ENCODE data around the gene GRHL1.

The GRHL1 gene

DNA sequence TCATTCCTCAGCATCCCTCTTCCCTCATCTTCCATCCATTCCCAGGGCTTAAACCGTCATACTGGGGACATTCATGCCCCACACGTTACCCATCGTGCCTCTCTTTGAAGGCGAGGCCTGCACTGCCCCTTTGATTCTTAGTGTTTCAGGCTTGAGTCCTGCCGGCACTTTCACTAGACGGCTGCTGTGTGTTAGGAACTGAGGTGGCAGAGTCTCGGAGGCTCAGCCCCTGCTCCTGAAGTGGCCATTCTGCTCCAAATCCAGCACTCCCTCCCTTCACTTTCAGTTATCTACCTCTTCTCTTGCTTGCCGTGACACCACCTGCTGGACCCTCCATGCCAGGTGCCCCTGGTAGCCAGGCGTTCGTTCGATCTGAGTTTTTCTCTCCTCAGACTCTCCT, 43.0 kb downstream of the GRHL1 start:
- no peak for DNase-seq (ENCODE audit: low read depth)

DNA sequence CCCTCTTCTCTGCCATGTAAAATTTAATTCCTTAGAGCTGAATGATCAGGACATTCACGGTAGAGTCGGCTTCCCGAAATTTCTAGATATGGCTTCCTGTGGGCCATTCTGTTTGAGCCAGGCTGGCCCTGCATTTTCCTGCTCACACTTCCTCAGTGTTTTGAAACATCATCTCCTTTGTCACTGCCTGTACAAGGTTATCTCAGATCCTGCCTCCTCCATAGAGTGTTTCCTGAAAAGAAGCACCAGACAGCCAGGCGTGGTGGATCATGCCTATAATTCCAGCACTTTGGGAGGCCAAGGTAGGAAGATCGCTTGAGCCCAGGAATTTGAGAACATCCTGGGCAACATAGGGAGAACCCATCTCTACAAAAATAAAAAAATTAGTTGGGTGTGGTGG, 43.6 kb downstream of the GRHL1 start:
- no peak for DNase-seq (ENCODE audit: low read depth)

DNA sequence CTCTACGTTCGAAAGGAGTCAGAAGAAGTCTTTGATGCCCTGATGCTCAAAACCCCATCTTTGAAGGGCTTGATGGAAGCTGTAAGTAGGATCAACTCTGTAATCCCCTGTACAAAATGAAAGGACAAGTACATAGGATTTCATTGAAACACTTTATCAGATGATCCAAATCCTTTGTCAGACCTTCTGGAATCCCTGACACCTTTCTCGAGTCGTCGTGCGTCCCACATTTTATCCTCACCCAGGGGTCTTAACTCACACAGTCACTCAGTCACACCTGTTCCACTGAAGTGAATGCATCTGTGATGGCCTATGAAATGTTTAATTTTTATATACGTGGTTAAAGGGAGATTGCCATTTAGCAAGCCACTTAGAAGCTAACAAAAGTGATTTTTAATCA, 44.8 kb downstream of the GRHL1 start:
- DNase-seq (ENCODE audit: low read depth) = no peak

DNA sequence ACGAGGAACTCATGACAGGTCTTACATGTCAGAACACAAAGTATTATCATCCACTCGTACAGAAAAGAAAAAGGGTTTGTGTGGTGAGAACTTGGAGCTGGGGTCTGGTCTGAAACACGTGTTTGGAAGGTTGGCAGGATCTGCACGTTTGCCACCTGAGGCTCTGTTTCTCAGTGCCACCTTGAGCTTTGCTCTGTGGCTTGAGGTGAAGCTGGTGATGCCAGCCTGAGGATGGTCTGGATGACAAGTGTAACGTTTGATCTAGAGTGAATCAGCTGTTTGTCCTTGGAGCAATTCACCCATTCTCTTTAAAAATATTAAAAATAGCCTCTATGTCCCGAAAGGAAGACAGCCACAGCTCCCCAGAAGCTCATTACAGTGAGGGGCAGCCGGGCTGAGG, 46.4 kb downstream of the GRHL1 start:
- DNase-seq (ENCODE audit: low read depth) = no peak

DNA sequence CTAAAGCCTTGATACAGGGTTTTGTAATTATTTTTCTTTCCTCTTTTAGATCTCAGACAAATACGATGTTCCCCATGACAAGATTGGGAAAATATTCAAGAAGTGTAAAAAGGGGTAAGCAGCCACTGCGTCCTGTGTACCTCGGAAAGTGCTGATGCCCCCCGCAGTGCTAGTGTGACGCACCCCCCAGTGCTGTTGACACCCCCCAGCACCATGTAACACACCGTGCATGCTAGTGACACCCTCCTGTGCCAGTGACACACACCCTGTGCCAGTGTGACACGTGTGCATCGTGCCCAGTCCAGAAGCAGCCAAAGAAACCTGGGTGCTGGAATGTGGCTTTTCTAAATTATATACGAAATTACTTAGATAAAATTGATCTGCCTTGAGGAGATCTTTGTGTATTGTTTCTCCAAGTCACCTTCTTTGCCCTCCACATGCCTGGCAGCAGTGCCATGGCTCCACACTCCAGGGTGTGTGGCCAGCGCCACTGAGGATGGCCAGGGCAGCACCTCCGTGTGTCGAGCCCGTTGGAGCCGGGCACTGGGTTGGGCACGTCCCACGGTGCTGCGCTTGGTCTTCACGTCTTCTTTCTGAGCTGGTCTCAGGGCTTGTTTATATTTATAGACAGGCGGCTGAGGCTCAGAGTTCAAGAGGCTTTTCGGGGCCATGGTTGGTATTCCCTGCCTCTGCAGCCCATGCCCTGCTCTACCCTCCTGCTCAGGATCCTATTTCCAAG, 47.6 kb downstream of the GRHL1 start:
- no peak for DNase-seq (ENCODE audit: low read depth)

DNA sequence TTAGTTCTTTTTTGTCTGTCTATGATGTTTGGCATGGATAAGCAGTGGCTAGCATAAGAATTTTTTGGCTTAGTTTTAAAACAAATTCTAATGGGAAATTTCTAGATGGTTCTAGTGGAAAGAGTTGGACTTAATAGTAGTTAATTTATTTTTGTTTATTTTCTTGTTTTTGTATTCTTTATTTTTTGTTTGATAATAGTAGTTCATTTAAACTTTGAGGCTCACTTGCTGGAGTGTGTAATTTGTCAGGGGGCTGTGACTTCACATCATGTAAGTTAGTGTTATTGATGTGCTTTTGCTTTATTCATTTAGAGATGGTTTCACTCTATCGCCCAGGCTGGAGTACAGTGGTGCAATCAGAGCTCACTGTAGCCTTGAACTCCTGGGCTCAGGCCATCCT, 48.2 kb downstream of the GRHL1 start:
- no peak for DNase-seq (ENCODE audit: low read depth)

DNA sequence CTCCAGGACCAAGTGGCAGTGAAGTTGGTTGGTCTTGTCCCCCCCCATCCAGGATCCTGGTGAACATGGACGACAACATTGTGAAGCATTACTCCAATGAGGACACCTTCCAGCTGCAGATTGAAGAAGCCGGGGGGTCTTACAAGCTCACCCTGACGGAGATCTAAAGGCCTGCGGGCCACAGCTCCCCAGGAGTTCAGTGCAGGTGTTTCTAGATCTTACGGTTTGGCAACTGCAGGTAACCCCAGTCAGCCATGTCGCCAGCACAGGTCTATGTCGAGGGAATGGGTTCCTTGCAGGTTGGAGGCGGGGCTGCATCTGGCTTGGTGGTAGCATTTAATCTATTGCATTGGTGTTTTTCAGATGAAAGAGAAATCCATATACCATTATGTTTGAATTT, 49.0 kb downstream of the GRHL1 start:
- DNase-seq (ENCODE audit: low read depth) = no peak

DNA sequence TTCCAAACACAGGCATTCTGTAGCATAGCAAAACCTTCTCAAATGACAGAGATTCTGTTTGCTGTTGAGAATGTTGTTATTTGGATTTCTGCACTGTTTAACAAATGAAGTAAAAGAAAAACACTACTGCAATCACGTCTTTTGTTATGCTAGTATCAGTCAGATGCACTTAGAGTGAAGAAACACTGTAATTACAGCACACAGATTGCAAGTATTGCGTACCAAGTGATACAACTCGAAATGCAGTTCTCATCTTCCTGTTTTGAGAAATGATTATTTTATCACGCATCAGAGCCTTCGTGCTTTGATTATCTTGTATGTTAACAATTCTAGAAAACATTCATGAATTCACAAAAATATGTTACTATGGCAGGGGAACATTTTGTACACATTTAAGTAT, 50.1 kb downstream of the GRHL1 start:
- no peak for DNase-seq (ENCODE audit: low read depth)

DNA sequence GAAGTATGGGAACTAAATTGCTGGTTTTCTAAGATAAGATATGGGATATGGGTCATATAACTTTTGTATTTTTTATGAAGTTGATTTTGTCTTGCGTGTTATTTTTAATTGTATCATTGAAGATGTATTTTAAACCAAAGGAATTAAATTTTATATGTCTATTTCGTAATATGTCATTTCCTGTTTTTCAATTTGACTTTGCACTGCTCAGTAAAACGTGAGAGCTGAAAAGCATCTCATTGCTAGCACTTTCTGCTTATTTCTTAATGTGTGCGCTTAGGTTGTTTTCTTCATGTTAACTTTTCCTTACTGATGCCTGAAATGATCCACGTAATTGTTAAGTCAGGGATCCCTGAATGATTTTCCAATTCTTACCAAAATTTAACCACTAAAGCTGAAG, 50.6 kb downstream of the GRHL1 start:
- DNase-seq (ENCODE audit: low read depth) = no peak

DNA sequence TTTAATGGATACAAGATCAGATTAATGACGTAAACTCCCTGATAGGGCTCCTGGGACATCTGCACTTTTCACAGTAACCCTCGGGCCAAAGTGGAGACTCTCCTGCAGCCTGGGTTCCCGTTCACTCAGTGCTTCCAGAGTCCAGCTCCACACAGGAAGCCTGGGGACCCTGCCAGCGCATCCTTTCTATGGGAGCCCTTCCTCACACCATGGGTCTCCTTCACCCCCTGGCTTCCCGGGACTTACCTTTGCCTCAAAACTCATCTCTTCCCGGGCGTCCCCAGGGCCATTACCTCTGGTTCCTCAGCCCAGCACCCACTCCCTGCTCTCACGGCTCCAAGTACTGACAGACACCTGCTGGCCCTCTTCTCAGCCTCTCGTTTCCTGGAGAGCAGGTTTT, 51.2 kb downstream of the GRHL1 start:
- DNase-seq (ENCODE audit: low read depth) = no peak

DNA sequence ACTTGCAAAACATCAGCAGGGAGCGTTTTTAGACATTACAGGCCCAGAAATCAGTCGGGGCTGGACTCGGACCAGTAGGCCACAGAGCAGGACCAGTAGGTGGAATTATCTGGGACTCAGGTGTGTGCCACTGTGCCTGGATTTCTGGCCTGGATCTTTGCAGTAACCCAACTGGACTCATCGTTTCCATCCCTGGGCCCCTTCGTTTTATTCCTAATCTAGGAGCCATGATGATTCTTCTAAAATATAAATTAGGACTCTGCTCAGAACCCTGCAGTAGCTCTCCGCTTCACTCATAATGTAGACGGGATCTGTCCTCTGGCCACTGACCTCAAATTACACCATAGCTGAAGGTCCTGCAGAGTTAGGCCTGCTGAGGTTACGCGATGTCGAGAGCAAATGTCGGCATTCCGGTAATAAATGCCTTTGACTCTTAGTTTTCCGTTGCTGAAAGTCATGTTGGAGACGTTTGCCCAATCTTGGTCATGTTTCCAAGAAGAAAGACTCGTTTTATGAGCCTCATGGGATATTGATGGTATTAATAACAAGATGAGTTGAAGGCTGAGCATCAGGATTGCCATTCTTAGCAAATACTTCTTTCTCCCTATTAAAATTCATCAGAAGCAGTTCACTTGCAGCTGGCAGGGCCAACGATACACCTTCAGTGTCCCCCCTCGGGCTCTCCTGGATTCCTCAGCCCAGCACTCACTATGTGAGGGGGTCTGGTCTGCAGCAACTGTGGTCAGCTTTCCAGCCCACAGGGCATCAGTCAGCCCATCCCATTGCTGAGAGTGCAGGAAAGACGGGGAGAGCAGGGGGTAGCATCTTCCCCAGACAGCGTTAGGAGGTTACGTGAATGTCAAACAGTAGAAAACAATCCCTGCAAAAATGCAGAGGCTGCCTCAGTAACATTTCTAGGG, 52.0 kb downstream of the GRHL1 start:
- no peak for DNase-seq (ENCODE audit: low read depth)

DNA sequence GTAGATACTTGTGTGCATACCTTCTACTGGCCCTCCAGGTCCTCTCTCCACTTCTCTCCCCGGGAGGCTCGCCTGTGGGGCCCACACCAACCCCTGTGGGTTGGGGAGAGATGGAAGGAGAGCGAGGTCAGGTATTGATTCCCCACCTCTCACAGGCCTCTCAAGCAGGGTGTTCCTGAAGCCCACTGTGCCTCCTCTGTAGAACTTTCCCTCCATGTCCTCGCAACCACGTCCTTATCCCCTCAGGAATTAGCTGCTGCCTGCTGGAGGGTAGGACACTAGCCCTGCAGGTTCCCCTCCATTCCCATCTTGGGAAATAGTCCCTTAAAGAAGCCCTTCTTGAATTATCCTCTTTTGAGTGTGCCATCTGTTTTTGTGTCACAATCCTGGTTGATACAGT, 52.9 kb downstream of the GRHL1 start:
- no peak for DNase-seq (ENCODE audit: low read depth)

DNA sequence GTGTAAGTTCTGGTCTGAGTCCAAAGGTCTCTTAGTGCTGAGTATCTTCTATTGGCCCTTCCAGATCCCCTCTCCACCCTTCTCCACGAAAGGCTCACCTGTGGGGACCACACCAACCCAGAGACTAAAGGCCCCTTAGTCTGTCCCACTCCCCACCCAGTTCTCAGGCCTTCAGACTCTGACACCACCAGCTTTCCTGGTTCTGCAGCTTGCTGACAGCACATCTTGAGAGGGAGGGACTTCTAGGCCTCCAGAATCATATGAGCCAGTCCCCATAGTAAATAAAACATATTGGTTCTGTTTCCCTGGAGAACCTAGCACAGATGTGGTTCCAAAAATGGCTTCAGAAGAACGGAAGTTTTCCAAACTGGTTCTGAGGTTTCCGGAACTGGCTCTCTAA, 53.3 kb downstream of the GRHL1 start:
- no peak for DNase-seq (ENCODE audit: low read depth)

DNA sequence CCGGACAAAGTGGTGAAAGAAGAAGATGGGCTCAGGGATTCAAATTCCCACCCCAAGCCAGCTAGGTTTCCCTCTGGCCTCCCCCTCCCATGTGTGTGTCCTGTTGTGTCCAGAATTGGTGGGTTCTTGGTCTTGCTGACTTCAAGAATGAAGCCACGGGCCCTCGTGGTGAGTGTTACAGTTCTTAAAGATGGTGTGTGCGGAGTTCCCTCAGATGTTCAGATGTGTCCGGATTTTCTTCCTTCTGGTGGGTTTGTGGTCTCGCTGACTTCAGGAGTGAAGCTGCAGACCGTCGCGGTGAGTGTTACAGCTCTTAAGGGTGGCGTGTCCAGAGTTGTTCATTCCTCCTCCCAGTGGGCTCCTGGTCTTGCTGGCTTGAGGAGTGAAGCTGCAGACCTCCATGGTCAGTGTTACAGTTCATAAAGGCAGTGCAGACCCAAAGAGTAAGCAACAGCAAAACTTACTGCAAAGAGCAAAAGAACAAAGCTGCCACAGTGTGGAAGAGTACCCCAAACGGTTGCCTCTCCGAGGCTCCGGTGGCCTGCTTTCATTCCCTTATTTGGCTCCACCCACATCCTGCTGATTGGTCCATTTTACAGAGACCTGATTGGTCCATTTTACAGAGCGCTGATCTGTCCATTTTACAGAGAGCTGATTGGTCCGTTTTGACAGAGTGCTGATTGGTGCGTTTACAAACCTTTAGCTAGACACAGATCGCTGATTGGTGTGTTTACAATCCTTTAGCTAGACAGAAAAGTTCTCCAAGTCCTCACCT, 54.2 kb downstream of the GRHL1 start:
- no peak for DNase-seq (ENCODE audit: low read depth)

DNA sequence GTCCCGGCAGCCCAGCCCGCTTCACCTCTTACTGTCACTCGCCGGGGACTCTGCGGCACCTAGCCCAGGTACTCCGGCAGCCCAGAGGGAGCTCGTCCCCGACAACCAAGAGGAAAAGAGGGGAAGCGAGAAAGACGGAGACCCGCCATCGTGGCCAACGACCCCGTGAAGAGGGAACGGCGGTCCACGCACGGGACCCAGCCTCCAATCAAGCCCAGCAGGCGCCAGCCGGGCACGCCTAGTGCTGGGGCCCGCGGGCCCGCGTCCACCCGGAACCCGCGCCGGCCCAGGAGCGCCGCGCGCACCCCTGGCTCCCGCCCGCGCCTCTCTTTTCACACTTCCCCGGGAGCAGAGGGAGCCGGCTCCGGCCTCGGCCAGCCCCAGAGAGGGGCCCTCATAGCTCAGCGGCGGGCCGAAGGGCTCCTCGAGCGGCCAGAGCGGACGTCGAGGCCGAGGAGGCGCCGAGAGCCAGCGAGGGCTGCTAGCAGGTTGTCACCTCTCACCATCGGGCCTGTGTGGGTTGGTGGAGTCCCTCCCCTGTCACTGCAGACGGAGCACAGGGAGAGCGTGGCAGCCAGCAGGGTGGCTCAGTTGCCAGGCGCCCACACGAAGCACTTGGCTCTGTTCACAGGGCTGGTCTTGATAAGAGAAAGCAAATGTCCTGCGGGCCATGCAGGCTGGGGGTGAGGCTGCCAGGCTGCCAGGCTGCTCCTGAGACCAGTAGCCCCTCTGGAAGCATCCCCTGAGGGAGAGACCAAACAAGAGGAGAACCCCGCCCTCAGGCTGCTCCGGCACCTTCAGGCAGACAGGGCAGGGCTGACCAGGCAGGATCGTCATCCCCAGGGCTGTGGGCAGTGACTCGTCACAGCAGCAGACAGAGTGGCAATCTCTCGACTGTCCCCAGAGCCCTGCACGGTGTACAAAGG, 55.0 kb downstream of the GRHL1 start:
- no peak for DNase-seq (ENCODE audit: low read depth)

DNA sequence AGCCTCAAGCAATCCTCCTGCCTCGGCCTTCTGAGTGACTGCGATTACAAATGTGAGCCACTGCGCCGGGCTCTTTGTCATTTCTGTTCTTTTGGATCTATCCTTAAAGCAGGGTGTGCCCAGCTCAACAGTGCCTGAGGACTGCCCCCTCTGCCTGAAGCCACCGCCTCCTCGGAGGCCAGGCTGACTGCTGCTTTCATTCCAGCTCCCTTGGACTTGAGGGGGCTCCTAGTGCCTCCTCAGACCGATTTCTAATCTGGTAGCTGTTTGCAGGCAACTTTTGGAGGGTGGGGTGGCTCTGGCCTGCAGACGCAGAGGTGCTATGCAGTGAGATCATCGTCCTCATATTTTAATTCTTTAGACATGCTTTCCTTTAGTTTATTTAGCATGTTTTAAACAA, 55.9 kb downstream of the GRHL1 start:
- DNase-seq (ENCODE audit: low read depth) = no peak

DNA sequence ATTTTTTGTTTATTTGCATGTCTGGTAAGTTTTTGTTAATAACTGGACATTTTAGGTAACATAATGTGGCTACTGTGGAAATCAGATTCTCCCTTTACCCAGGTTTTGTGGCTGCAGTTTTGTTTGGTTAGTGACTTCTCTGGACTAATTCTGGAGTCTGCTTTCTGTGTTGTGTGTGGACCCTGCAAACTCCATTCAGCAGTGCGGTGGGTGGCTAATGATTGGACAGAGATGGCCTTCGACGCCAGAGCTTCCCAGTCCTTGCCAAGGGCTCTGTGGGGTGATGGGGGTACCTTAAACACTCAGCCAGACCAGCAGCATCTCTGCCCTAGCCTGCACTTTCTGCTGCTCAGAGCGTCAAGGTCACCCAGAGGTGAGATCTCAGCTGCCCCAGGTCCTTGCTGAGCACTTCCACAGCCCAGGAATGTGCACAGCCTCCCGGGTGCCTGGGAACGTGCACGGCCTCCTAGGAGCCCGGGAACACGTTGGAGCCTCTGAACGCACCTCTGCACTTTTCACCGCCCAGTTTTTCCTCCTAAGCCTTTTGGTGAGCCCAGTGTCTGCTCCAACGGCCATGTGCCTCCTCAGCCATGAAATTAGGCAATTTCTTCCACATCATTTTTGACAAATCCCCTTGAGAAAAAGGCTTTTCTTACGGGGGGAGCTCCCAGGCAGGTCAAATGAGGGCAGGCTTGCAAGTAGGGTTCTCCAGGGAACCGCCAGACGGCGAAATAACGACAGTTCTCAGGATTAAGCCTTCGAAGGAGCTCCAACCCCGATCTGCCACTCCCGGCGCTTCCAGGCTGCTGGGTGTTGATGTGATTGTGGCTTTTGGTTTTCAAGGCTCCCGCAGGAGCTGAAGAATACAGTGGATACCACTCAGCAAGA, 56.7 kb downstream of the GRHL1 start:
- no peak for DNase-seq (ENCODE audit: low read depth)

DNA sequence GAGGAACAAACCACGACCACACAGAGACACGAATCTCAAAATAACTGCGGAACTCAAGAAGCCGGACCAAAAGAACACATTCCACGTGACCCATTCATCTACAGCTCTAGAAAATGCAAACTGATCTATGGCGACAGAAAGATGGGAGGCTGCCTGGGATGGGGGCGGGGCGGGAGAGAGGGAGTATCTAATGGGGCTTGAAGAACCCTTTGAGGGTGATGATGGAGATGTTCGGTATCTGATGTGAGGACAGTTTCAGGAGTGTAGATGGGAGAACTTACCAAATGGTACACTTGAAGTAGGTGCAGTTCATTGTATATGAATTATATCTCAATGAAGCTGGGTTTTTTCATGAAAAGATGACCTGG, 57.3 kb downstream of the GRHL1 start:
- no peak for DNase-seq (ENCODE audit: low read depth)

DNA sequence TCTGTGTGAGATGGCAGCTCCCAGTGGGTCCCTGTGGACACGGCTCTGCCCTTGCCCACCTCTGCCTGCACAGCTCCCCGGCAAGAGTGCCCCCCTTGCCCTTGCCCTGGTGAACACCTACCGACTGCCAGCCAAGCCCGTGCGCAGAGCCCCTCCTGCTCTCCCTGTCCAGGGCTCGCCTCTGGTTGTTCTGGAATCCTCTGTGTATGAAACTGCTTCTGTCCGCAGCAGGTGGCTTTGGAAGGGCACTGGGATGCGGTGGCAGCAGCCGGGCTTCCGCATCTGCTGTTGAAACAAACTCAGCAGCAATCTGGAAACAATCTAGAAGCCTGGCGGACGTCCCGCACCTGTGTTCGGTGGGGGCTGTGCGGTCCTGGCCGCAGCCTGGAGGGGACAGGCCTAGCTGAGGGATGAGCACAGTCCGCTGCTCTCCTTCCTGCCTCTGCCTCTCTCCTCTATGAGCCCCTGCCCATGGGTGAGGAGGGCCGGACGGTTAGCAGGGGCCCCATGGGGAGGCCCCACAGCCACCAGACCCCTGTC, 57.8 kb downstream of the GRHL1 start:
- no peak for DNase-seq (ENCODE audit: low read depth)
